Lower leg skin (tissue), 3 donors: ENCODE data around the gene ENOX2.

ENCODE experiments used
- POLR2A ChIP-seq, 2 donors: fragments of 450-650 bp; IDR thresholded peaks; one replicate each; pipeline ENCODE4 v1.6.1; 2016 to 2017; ENCODE audit warnings: antibody characterized with exemption in 2 of 2, mild to moderate bottlenecking in 1 of 2, moderate library complexity in 1 of 2
- TF ChIP-seq, protein P1 (sequence below), 3 donors: fragments of 450-650 bp; IDR thresholded peaks; one replicate each; pipeline ENCODE4 v1.5.1; 2016; ENCODE audit warnings: antibody characterized with exemption in 3 of 3, mild to moderate bottlenecking in 3 of 3, moderate library complexity in 2 of 3

DNA sequence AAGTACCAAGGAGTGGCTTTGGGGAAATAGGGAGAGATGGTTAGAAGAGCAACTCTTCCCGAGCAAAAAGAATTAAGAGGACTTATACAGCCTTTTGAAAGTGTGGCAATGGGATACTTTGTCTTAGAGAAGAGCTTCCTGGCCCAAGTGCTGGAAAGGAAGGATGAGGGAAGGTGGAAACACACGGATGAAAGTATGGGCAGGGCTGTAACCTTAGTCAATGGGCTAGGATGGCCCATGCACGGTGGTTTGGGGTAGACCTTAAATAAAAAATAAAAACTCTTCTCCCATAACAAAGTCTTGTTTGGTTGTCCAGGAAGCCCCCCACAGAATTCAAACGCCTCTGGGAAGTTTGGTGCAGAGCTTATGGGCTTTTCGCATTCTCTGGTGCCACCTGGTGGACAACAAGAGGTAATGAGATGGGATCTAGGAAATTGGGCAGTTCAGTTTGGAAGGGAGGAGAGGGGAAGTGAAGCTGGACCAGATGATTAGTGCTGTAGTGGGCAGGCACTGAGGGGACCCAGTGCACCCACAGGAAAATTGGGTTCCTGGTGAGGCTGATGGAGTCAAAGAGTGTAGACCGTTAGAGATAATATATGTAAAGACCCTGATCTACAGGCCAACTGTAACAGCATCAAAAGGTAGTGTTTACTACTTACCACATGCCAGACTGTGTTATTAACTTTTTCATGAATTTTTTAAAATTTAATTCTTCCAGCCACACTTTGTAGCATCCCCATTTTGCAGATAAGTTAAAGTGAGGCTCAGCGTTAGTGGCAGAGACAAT is 13.8 kb upstream of the ENOX2 start:
- TF ChIP-seq, protein P1, sequence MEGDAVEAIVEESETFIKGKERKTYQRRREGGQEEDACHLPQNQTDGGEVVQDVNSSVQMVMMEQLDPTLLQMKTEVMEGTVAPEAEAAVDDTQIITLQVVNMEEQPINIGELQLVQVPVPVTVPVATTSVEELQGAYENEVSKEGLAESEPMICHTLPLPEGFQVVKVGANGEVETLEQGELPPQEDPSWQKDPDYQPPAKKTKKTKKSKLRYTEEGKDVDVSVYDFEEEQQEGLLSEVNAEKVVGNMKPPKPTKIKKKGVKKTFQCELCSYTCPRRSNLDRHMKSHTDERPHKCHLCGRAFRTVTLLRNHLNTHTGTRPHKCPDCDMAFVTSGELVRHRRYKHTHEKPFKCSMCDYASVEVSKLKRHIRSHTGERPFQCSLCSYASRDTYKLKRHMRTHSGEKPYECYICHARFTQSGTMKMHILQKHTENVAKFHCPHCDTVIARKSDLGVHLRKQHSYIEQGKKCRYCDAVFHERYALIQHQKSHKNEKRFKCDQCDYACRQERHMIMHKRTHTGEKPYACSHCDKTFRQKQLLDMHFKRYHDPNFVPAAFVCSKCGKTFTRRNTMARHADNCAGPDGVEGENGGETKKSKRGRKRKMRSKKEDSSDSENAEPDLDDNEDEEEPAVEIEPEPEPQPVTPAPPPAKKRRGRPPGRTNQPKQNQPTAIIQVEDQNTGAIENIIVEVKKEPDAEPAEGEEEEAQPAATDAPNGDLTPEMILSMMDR (IDR thresholded peaks at IDR 0.05), result no peak
- no peak for TF ChIP-seq POLR2A (IDR thresholded peaks at IDR 0.05)
